ENCODE measurements around the gene BCCIP.

BCCIP gene

GRCh38 chr10:125799451-125800182 lies 23.7 kb upstream of the BCCIP start:
- no peak for DNase-seq

GRCh38 chr10:125801574-125801973 lies 21.8 kb upstream of the BCCIP start:
- no peak for DNase-seq

GRCh38 chr10:125802131-125802530 lies 21.2 kb upstream of the BCCIP start:
- DNase-seq = no peak

GRCh38 chr10:125802739-125803138 lies 20.6 kb upstream of the BCCIP start:
- no peak for DNase-seq

GRCh38 chr10:125808047-125808446 lies 15.3 kb upstream of the BCCIP start:
- no peak for DNase-seq

GRCh38 chr10:125811251-125811650 lies 12.1 kb upstream of the BCCIP start:
- no peak for DNase-seq

- no peak for DNase-seq
These were observed 11.1 kb upstream of the BCCIP start for GRCh38 chr10:125812128-125812750.

GRCh38 chr10:125815764-125816163 lies 7.6 kb upstream of the BCCIP start:
- no peak for DNase-seq

GRCh38 chr10:125816548-125816947 lies 6.8 kb upstream of the BCCIP start:
- no peak for DNase-seq

GRCh38 chr10:125817337-125817946 lies 5.9 kb upstream of the BCCIP start:
- no peak for DNase-seq

GRCh38 chr10:125820701-125821100 lies 2.6 kb upstream of the BCCIP start:
- DNase-seq = no peak

GRCh38 chr10:125823663-125824251 lies 411 bp downstream of the BCCIP start:
- peak; percentile 6 for DNase-seq

GRCh38 chr10:125824736-125825135 lies 1.4 kb downstream of the BCCIP start:
- DNase-seq = no peak

GRCh38 chr10:125827133-125827532 lies 3.8 kb downstream of the BCCIP start:
- DNase-seq = no peak

- DNase-seq = no peak
These were observed 5.0 kb downstream of the BCCIP start for GRCh38 chr10:125828311-125828710.

GRCh38 chr10:125836746-125837145 lies 13.4 kb downstream of the BCCIP start:
- DNase-seq = no peak

GRCh38 chr10:125838802-125839575 lies 15.6 kb downstream of the BCCIP start:
- no peak for DNase-seq

GRCh38 chr10:125840406-125840805 lies 17.1 kb downstream of the BCCIP start:
- DNase-seq = no peak

- no peak for DNase-seq
These were observed 17.6 kb downstream of the BCCIP start for GRCh38 chr10:125840955-125841354.

GRCh38 chr10:125843603-125844329 lies 20.4 kb downstream of the BCCIP start:
- DNase-seq = no peak

GRCh38 chr10:125844751-125845221 lies 21.4 kb downstream of the BCCIP start:
- no peak for DNase-seq

- no peak for DNase-seq
These were observed 22.3 kb downstream of the BCCIP start for GRCh38 chr10:125845617-125846016.
